Measurements from ENCODE around the gene ZNF555.

ZNF555 gene

DNA sequence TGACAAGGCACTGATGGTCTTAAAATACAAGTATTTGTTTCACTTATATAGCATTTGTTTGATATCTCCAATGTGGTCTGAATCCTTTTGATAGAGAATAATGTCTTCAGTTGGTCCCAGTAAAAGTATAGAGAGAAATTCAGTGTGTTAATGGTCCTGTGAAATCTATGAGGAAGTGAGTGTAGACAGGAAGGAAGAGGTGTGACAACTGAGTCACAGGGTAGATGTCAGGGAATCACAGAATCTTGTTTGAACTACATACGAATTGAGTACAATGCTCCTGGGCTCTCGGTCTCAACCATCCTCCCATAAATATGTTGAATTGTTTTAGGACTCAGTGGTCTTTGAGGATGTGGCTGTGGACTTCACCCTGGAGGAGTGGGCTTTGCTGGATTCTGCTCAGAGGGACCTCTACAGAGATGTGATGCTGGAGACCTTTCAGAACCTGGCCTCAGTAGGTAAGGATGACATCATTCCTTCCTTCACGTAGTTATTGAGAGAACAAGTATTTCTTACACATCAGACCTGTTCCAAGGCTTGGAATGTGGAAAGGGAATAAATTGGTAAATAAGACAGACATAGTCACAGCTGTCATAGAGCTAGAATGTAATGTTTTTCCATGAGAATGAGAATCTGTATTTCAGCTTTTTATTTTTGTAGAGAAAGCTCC is 9.1 kb downstream of the ZNF555 start:
- Histone ChIP-seq H3K4me2 (ENCODE audit: insufficient read depth, low read length, poor library complexity, severe bottlenecking) (no peak overlapping the region), H4K8ac (ENCODE audit: low read depth, low read length) (no peak overlapping the region), H3K9me3 (replicated peaks in 1 of 2; ENCODE audit: control insufficient read depth in 2 of 2, insufficient read depth in 1 of 2, low read depth in 1 of 2, low read length in 2 of 2) (peaks cover 50 to 89% of the 10 kb centered on the region in 2 donors), H2BK12ac (ENCODE audit: low read length) (no peak overlapping the region), H2BK5ac (ENCODE audit: low read length) (no peak overlapping the region), H3K18ac (ENCODE audit: low read length) (no peak overlapping the region), H2BK120ac (ENCODE audit: low read depth, low read length) (no peak overlapping the region), H3K27me3 (ENCODE audit: control insufficient read depth in 3 of 3, insufficient read depth in 3 of 3, low read depth in 1 of 3, low read length in 3 of 3) (no peaks in the 10 kb centered on the region), H3K4me1 (ENCODE audit: control insufficient read depth in 2 of 2, insufficient read depth in 1 of 2, low read depth in 1 of 2, low read length in 2 of 2) (no peaks in the 10 kb centered on the region), H3K4me3 (ENCODE audit: low read length in 2 of 2) (no peak overlapping the region), H3K23ac (ENCODE audit: low read depth, low read length, poor library complexity) (no peak overlapping the region), H2AFZ (ENCODE audit: low read length) (no peak overlapping the region), H4K91ac (ENCODE audit: low read depth, low read length, poor library complexity) (no peak overlapping the region), H2BK15ac (ENCODE audit: low read length) (no peak overlapping the region), H3K79me1 (ENCODE audit: low read depth, low read length) (peaks cover 3% of the 10 kb centered on the region), H3K9ac (ENCODE audit: low read depth, low read length, poor library complexity) (no peak overlapping the region), H3K14ac (ENCODE audit: low read length) (no peak overlapping the region), H3K4ac (ENCODE audit: low read length) (no peak overlapping the region), H3K27ac (replicated peaks; ENCODE audit: low read length) (no peak overlapping the region), H2AK5ac (ENCODE audit: low read depth, low read length) (no peak overlapping the region), H3K36me3 (replicated peaks in 1 of 2; ENCODE audit: control insufficient read depth in 2 of 2, insufficient read depth in 2 of 2, low read length in 2 of 2) (peaks cover 31 to 65% of the 10 kb centered on the region in 2 donors)
- DNase-seq (ENCODE audit: low spot score): no peak
- whole genome bisulfite sequencing, 2 donors (ENCODE audit: extremely low coverage in 2 of 2, insufficient read length in 2 of 2, insufficient replicate concordance in 1 of 2): no CpG with 5 or more reads among the region's 3 CpGs

DNA sequence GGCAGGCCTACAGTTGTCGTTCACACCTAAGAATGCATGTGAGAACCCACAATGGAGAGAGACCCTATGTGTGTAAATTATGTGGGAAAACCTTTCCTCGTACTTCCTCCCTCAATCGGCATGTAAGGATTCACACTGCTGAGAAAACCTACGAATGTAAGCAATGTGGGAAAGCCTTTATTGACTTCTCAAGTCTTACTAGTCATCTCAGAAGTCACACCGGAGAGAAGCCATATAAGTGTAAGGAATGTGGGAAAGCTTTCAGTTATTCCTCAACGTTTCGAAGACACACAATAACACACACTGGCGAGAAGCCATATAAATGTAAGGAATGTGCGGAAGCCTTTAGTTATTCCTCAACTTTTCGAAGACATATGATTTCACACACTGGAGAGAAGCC is 11.3 kb downstream of the ZNF555 start:
- Histone ChIP-seq H2BK15ac (ENCODE audit: low read length) (no peak overlapping the region), H3K23ac (ENCODE audit: low read depth, low read length, poor library complexity) (no peak overlapping the region), H3K79me1 (ENCODE audit: low read depth, low read length) (no peaks in the 10 kb centered on the region), H3K27ac (replicated peaks; ENCODE audit: low read length) (no peak overlapping the region), H3K9ac (ENCODE audit: low read depth, low read length, poor library complexity) (no peak overlapping the region), H3K4me3 (ENCODE audit: low read length in 2 of 2) (no peak overlapping the region), H3K18ac (ENCODE audit: low read length) (no peak overlapping the region), H2BK12ac (ENCODE audit: low read length) (no peak overlapping the region), H3K14ac (ENCODE audit: low read length) (no peak overlapping the region), H4K91ac (ENCODE audit: low read depth, low read length, poor library complexity) (no peak overlapping the region), H3K4me1 (ENCODE audit: control insufficient read depth in 2 of 2, insufficient read depth in 1 of 2, low read depth in 1 of 2, low read length in 2 of 2) (no peaks in the 10 kb centered on the region), H3K4me2 (ENCODE audit: insufficient read depth, low read length, poor library complexity, severe bottlenecking) (no peak overlapping the region), H2AK5ac (ENCODE audit: low read depth, low read length) (no peak overlapping the region), H3K36me3 (replicated peaks in 1 of 2; ENCODE audit: control insufficient read depth in 2 of 2, insufficient read depth in 2 of 2, low read length in 2 of 2) (peaks cover 28 to 62% of the 10 kb centered on the region in 2 donors), H3K4ac (ENCODE audit: low read length) (no peak overlapping the region), H3K27me3 (ENCODE audit: control insufficient read depth in 3 of 3, insufficient read depth in 3 of 3, low read depth in 1 of 3, low read length in 3 of 3) (no peaks in the 10 kb centered on the region), H2BK5ac (ENCODE audit: low read length) (no peak overlapping the region), H2AFZ (ENCODE audit: low read length) (no peak overlapping the region), H2BK120ac (ENCODE audit: low read depth, low read length) (no peak overlapping the region), H4K8ac (ENCODE audit: low read depth, low read length) (no peak overlapping the region), H3K9me3 (replicated peaks in 1 of 2; ENCODE audit: control insufficient read depth in 2 of 2, insufficient read depth in 1 of 2, low read depth in 1 of 2, low read length in 2 of 2) (peaks cover 44 to 76% of the 10 kb centered on the region in 2 donors)
- WGBS, 2 donors (ENCODE audit: extremely low coverage in 2 of 2, insufficient read length in 2 of 2, insufficient replicate concordance in 1 of 2): no CpG with 5 or more reads among the region's 10 CpGs
- no peak for DNase-seq (ENCODE audit: low spot score)

DNA sequence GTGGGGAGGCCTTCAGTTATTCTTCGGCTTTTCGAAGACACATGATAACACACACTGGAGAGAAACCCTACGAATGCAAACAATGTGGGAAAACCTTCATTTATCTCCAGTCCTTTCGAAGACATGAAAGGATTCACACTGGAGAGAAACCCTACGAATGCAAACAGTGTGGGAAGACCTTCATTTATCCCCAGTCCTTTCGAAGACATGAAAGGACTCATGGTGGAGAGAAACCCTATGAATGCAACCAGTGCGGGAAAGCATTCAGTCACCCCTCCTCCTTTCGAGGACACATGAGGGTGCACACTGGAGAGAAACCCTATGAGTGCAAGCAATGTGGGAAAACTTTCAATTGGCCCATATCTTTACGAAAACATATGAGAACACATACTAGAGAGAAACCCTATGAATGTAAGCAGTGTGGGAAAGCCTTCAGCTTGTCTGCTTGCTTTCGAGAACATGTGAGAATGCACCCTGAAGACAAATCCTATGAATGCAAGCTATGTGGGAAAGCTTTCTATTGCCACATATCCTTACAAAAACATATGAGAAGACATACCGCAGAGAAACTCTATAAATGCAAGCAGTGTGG is 11.8 kb downstream of the ZNF555 start:
- no peak overlapping the region for H2BK12ac ChIP-seq (ENCODE audit: low read length)
- H3K4me3 ChIP-seq (ENCODE audit: low read length in 2 of 2): no peak overlapping the region
- H3K23ac ChIP-seq (ENCODE audit: low read depth, low read length, poor library complexity): no peak overlapping the region
- no peaks in the 10 kb centered on the region for H3K27me3 ChIP-seq (ENCODE audit: control insufficient read depth in 3 of 3, insufficient read depth in 3 of 3, low read depth in 1 of 3, low read length in 3 of 3)
- DNase-seq (ENCODE audit: low spot score): no peak
- H2AFZ ChIP-seq (ENCODE audit: low read length): no peak overlapping the region
- H3K4me2 ChIP-seq (ENCODE audit: insufficient read depth, low read length, poor library complexity, severe bottlenecking): no peak overlapping the region
- no peak overlapping the region for H2BK120ac ChIP-seq (ENCODE audit: low read depth, low read length)
- H3K9me3 ChIP-seq (replicated peaks in 1 of 2; ENCODE audit: control insufficient read depth in 2 of 2, insufficient read depth in 1 of 2, low read depth in 1 of 2, low read length in 2 of 2): peaks cover 47 to 73% of the 10 kb centered on the region in 2 donors
- peaks cover 28 to 62% of the 10 kb centered on the region in 2 donors for H3K36me3 ChIP-seq (replicated peaks in 1 of 2; ENCODE audit: control insufficient read depth in 2 of 2, insufficient read depth in 2 of 2, low read length in 2 of 2)
- no peak overlapping the region for H2BK5ac ChIP-seq (ENCODE audit: low read length)
- no peak overlapping the region for H3K9ac ChIP-seq (ENCODE audit: low read depth, low read length, poor library complexity)
- H3K18ac ChIP-seq (ENCODE audit: low read length): no peak overlapping the region
- H3K4me1 ChIP-seq (ENCODE audit: control insufficient read depth in 2 of 2, insufficient read depth in 1 of 2, low read depth in 1 of 2, low read length in 2 of 2): no peaks in the 10 kb centered on the region
- no peak overlapping the region for H4K8ac ChIP-seq (ENCODE audit: low read depth, low read length)
- no peaks in the 10 kb centered on the region for H3K79me1 ChIP-seq (ENCODE audit: low read depth, low read length)
- H2AK5ac ChIP-seq (ENCODE audit: low read depth, low read length): no peak overlapping the region
- H3K27ac ChIP-seq (replicated peaks; ENCODE audit: low read length): no peak overlapping the region
- no peak overlapping the region for H3K14ac ChIP-seq (ENCODE audit: low read length)
- no peak overlapping the region for H3K4ac ChIP-seq (ENCODE audit: low read length)
- no peak overlapping the region for H2BK15ac ChIP-seq (ENCODE audit: low read length)
- WGBS, 2 donors (ENCODE audit: extremely low coverage in 2 of 2, insufficient read length in 2 of 2, insufficient replicate concordance in 1 of 2): no CpG with 5 or more reads among the region's 11 CpGs
- H4K91ac ChIP-seq (ENCODE audit: low read depth, low read length, poor library complexity): no peak overlapping the region

DNA sequence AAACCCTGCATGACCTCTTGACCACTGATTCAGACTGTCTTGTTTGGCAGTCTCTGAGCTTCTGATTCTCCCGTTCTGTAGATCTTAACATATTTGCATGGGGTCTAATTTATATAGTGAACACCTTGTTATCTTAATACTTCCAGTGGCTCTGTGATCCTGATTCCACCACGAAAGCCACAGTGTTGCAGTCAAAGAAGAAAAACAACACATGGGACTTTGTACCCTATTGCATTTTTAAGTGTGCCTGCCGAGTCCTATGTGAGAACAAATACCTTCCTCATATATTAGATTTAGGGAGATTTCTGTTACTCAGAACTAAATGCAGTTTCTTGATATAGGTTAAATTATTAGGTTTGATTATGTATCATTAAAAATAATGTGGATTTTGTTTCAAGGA is 13.6 kb downstream of the ZNF555 start:
- Histone ChIP-seq H3K4me3 (ENCODE audit: low read length in 2 of 2) (no peak overlapping the region), H2BK15ac (ENCODE audit: low read length) (no peak overlapping the region), H2BK120ac (ENCODE audit: low read depth, low read length) (no peak overlapping the region), H3K4ac (ENCODE audit: low read length) (no peak overlapping the region), H2BK12ac (ENCODE audit: low read length) (no peak overlapping the region), H3K79me1 (ENCODE audit: low read depth, low read length) (no peaks in the 10 kb centered on the region), H3K27me3 (ENCODE audit: control insufficient read depth in 3 of 3, insufficient read depth in 3 of 3, low read depth in 1 of 3, low read length in 3 of 3) (no peaks in the 10 kb centered on the region), H3K18ac (ENCODE audit: low read length) (no peak overlapping the region), H3K4me2 (ENCODE audit: insufficient read depth, low read length, poor library complexity, severe bottlenecking) (no peak overlapping the region), H3K14ac (ENCODE audit: low read length) (no peak overlapping the region), H4K91ac (ENCODE audit: low read depth, low read length, poor library complexity) (no peak overlapping the region), H3K23ac (ENCODE audit: low read depth, low read length, poor library complexity) (no peak overlapping the region), H4K8ac (ENCODE audit: low read depth, low read length) (no peak overlapping the region), H2AFZ (ENCODE audit: low read length) (no peak overlapping the region), H3K9me3 (replicated peaks in 1 of 2; ENCODE audit: control insufficient read depth in 2 of 2, insufficient read depth in 1 of 2, low read depth in 1 of 2, low read length in 2 of 2) (peaks cover 52 to 74% of the 10 kb centered on the region in 2 donors), H3K9ac (ENCODE audit: low read depth, low read length, poor library complexity) (no peak overlapping the region), H3K36me3 (replicated peaks in 1 of 2; ENCODE audit: control insufficient read depth in 2 of 2, insufficient read depth in 2 of 2, low read length in 2 of 2) (peaks cover 26 to 60% of the 10 kb centered on the region in 2 donors), H2AK5ac (ENCODE audit: low read depth, low read length) (no peak overlapping the region), H2BK5ac (ENCODE audit: low read length) (no peak overlapping the region), H3K4me1 (ENCODE audit: control insufficient read depth in 2 of 2, insufficient read depth in 1 of 2, low read depth in 1 of 2, low read length in 2 of 2) (no peaks in the 10 kb centered on the region), H3K27ac (replicated peaks; ENCODE audit: low read length) (no peak overlapping the region)
- DNase-seq (ENCODE audit: low spot score): no peak
- WGBS, 2 donors (ENCODE audit: extremely low coverage in 2 of 2, insufficient read length in 2 of 2, insufficient replicate concordance in 1 of 2): no CpG with 5 or more reads among the region's 3 CpGs
